Epithelial cell of proximal tubule (primary cell): ENCODE results near the gene AKT1S1. TPM values are rescaled to one million over a fixed set of nuclear protein-coding genes. Genes with fewer than 3 reads are reported as not detected.
"Not testable (repeated sequence)": the region's sequence is repeated elsewhere in the genome, so short reads cannot be mapped to it uniquely, and the experiment has no call there.

Experiments
- DNase-seq: peaks from one replicate; pipeline ENCODE4 v3.0.0-alpha.2; 2011; ENCODE audit warnings: low read depth
- H3K4me3 ChIP-seq: 2 replicates; pipeline ENCODE4 v1.5.1; 2011; ENCODE audit warnings: low read depth, mild to moderate bottlenecking, low read length
- total RNA-seq: library from RNA; depleted of rRNA; stranded (reverse); fragments of >200 nt; gene quantifications from 2 replicates; pipeline ENCODE4 v1.2.3, GENCODE V29; 2015
- TF ChIP-seq, protein P1 (sequence below): conservative IDR thresholded peaks from 2 replicates; pipeline ENCODE4 v1.5.1; 2012; ENCODE audit warnings: low read depth, mild to moderate bottlenecking, low read length

AKT1S1 gene
- total RNA-seq, 1 donor from 2014 or later = 25.8 TPM

DNA sequence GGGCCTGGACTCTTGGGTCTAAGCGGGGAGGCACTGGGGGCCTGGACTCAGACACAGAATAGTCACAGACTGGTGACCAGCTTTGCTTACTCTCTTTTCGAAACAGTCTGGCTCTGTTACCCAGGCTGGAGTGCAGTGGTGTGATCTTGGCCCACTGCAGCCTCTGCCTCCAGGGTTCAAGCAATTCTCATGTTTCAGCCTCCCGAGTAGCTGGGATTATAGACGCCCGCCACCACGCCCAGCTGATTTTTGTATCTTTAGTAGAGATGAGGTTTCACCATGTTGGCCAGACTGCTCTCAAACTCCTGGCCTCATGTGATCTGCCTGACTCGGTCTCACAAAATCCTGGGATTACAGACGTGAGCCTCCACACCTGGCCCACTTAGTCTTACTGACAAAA, 48.0 kb downstream of the AKT1S1 start:
- DNase-seq = no peak
- TF ChIP-seq, protein P1, sequence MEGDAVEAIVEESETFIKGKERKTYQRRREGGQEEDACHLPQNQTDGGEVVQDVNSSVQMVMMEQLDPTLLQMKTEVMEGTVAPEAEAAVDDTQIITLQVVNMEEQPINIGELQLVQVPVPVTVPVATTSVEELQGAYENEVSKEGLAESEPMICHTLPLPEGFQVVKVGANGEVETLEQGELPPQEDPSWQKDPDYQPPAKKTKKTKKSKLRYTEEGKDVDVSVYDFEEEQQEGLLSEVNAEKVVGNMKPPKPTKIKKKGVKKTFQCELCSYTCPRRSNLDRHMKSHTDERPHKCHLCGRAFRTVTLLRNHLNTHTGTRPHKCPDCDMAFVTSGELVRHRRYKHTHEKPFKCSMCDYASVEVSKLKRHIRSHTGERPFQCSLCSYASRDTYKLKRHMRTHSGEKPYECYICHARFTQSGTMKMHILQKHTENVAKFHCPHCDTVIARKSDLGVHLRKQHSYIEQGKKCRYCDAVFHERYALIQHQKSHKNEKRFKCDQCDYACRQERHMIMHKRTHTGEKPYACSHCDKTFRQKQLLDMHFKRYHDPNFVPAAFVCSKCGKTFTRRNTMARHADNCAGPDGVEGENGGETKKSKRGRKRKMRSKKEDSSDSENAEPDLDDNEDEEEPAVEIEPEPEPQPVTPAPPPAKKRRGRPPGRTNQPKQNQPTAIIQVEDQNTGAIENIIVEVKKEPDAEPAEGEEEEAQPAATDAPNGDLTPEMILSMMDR = no peak
- H3K4me3 ChIP-seq = no peak overlapping the region

DNA sequence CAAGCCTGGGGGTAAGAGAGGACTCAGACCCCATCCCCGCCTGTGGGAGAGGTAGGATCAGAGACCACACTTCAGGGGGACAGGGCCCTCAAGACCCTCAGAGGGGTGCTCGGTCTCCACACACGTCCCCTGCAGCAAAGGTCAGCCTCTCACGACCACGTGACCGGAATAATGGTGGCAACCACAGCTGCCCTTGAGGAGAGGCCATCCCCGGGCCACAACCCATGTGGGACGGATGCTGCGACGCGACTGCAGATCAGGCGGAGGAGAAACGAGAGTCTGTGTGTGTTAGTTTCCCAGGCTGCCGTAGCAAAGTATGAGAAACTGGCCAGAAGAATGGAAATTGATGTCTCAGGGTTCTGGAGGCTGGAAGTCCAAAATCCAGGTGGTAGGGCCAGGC, 50.1 kb downstream of the AKT1S1 start:
- TF ChIP-seq, protein P1 = no peak
- no peak for DNase-seq
- H3K4me3 ChIP-seq = no peak overlapping the region

DNA sequence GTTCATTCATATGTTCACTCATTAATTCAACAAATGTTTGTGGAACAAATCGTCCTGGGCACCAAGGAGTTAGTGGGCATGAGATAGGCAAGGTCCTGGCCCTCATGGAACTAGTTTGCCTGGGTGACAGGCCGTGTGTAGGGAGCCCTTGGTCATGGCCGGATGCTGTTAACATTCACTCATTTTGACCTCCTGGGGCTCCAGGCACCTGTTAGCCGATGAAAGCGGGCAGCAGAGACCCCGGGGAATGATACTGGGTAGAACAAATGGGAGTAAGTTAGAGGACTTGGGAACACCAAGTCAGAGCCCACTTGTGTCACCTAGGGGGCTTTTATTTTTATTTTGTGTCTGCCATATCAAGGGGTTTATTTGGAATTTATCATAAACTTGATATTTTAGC, 52.5 kb downstream of the AKT1S1 start:
- no peak for DNase-seq
- TF ChIP-seq, protein P1 = no peak
- H3K4me3 ChIP-seq = no peak overlapping the region

DNA sequence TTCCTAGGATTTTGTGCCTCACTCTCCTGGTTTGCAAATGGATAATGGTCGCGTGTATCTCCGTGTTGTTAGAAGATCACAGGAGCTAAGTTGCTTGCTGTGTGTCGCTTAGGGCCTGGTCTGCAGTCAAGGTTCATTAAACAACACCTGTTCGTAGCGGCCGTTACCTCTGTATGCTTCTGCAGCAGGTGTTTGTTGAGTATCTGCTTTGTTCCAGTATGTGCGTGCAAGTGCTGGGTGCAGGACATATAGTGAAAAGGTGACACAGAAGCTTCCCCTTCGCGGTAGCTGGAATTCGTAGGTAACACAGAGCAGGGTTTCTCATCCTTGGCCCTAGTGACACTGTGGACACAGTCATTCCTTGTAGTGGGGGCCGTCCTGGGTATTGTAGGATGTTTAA, 53.7 kb downstream of the AKT1S1 start:
- no peak for DNase-seq
- TF ChIP-seq, protein P1 = no peak
- H3K4me3 ChIP-seq = no peak overlapping the region

DNA sequence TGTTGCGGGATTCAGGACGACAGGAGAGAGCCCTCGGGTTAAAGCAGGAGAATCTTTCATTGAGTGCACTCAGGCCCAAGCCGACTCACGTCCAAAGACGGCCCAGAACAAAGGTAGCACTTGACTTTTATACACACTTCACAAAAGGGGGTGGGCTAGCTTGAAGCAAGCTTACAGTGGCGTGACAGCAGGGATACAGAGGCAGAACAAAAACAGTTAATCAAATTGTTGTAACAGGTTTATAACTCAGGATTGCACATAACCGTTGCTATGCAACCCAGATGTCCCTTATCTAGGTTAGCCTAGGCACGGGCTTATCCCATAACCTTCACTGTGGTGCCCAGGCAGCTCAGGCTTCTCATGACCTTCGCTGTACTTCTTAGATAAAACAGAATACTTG, 57.0 kb downstream of the AKT1S1 start:
- no peak overlapping the region for H3K4me3 ChIP-seq
- TF ChIP-seq, protein P1 = no peak
- DNase-seq = no peak

DNA sequence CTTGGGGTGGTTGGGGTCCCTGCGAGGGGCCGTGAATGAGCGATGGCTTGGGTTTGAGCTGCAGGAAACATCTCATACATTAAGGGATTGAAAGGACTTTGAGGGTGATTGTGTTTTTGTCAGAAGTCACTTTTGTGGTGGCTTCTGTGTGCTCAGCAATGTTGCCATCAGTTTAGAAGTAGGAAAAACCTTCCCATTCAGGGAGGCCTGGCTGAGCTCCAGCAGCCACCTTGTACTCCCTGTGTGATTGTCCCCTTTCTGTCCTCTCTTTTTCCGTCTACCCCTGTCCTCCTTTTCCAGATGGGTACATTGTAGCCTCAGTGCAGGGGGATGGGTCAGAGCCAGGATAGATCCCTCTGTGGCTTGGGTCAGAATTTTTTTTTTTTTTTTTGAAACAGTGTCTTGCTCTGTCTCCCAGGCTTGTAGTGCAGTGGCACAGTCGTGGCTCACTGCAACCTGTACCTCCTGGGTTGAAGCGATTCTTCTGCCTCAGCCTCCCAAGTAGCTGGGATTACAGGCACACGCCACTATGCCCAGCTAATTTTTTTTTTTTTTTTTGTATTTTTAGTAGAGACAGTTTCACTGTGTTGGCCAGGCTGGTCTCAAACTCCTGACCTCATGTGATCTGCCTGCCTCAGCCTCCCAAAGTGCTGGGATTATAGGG, 57.6 kb downstream of the AKT1S1 start:
- H3K4me3 ChIP-seq = peak overlapping the region; percentile 100
- not testable (repeated sequence) for DNase-seq

Other genes with a start within 250 kb of the AKT1S1 start
- gene RRAS, start 237.2 kb downstream of the AKT1S1 start, total RNA-seq = 33.5 and 67.2 TPM in 2 replicates
- 51.0 and 54.8 TPM in 2 replicates for gene SCAF1, start 235.1 kb downstream of the AKT1S1 start, total RNA-seq
- 73.8 and 78.3 TPM in 2 replicates for gene IRF3, start 211.5 kb downstream of the AKT1S1 start, total RNA-seq
- gene BCL2L12, start 211.4 kb downstream of the AKT1S1 start, total RNA-seq = 53.3 and 69.8 TPM in 2 replicates
- 186 and 629 TPM in 2 replicates for gene PRMT1, start 200.1 kb downstream of the AKT1S1 start, total RNA-seq
- gene ADM5, start 187.8 kb downstream of the AKT1S1 start, total RNA-seq = 1.9 and 2.8 TPM in 2 replicates
- gene CPT1C, start 186.2 kb downstream of the AKT1S1 start, total RNA-seq = 1.7 and 9.9 TPM in 2 replicates
- gene TSKS, start 114.0 kb downstream of the AKT1S1 start, total RNA-seq = not detected in 2 replicates
- gene AP2A1, start 110.4 kb downstream of the AKT1S1 start, total RNA-seq = 98.2 and 103 TPM in 2 replicates
- 8.3 and 15.0 TPM in 2 replicates for gene FUZ, start 64.1 kb downstream of the AKT1S1 start, total RNA-seq
- 30.4 and 34.8 TPM in 2 replicates for gene MED25, start 59.1 kb downstream of the AKT1S1 start, total RNA-seq
- 81.9 and 121 TPM in 2 replicates for gene PTOV1, start 26.2 kb downstream of the AKT1S1 start, total RNA-seq
- gene PNKP, start 9.8 kb downstream of the AKT1S1 start, total RNA-seq = 59.2 and 71.6 TPM in 2 replicates
- gene TBC1D17, start 347 bp upstream of the AKT1S1 start, total RNA-seq = 11.9 and 16.8 TPM in 2 replicates
- gene IL4I1, start 19.5 kb upstream of the AKT1S1 start, total RNA-seq = 4.0 and 9.5 TPM in 2 replicates
- 15.3 and 17.5 TPM in 2 replicates for gene ATF5, start 51.9 kb upstream of the AKT1S1 start, total RNA-seq
- gene NUP62, start 52.1 kb upstream of the AKT1S1 start, total RNA-seq = 83.7 and 90.5 TPM in 2 replicates
- not detected in 2 replicates for gene SIGLEC11, start 83.8 kb upstream of the AKT1S1 start, total RNA-seq
- gene VRK3, start 148.0 kb upstream of the AKT1S1 start, total RNA-seq = 31.0 and 33.6 TPM in 2 replicates
- gene ZNF473, start 148.7 kb upstream of the AKT1S1 start, total RNA-seq = 5.1 and 6.9 TPM in 2 replicates